GM21825 (cell line): Measurements from ENCODE around the gene WNK1.
"Not testable (repeated sequence)": the region's sequence is repeated elsewhere in the genome, so short reads cannot be mapped to it uniquely, and the experiment has no call there.

Experiments used
- ATAC-seq: cut with Tn5 transposase; IDR thresholded peaks from one replicate; pipeline ENCODE4 v1.9.1; 2021; ENCODE audit warnings: mild to moderate bottlenecking, moderate library complexity; ENCODE audit not compliant: unreplicated experiment

Gene WNK1

GRCh38 chr12:810671-811415, 58.5 kb downstream of the WNK1 start:
- no peak for ATAC-seq

DNA sequence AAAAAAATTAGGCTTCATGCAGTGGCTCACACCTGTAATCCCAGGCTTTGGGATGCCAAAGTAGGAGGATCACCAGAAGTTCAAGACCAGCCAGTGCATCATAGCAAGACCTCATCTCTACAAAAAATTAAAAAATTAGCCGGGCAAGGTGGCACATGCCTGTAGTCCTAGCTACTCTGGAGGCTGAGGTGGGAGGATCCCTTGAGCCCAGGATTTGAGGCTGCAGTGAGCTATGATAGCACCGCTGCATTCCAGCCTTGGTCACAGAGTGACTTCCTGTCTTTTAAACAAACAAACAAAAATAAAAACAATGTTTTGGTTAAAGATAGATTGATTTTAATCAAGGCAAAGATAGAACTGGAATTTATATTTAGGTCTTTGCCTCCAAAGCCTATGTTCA, 60.6 kb downstream of the WNK1 start:
- ATAC-seq = no peak

DNA sequence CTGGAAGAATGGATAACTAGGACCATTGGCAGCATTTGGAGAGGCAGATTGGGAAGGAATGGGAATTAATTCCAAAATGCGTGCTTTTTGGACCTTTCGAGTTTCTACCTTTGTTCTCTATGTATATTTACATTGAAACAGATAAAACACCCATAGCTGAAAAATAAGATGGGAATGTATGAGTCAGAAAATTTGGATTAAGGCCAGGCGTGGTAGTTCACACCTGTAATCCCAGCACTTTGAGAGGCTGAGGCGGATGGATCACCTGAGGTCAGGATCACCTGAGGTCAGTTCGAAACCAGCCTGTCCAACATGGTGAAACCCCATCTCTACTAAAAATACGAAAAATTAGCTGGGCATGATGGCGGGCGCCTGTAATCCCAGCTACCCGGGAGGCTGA, 65.1 kb downstream of the WNK1 start:
- not testable (repeated sequence) for ATAC-seq

DNA sequence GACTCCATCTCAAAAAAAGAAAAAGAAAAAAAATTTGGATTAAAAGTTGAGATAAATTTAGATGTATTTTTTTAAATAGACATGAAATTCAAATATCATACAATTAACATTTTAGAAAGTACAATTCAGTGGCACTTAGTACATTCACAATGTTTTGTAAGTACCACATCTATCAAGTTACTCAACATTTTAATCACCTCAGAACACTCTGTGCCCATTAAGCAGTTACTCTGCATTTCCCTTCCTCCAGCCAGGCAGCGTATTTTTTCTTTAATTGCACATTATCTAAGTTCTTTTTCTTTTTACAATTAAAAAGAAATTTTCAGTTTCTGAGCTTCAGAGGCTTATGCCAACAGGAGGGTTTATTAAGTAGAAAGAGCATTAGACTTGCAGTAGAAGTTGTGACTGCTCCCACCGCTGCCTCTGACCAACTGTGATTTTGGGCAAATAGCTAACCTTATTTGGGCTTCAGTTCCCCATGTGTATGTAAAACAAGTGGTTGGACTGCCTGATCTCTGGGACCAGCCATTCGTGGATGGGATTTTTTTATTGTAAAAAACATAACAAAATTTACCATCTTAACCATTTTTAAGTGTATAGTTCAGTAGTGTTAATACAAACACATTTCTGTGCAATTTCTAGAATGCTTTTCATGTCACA, 65.7 kb downstream of the WNK1 start:
- ATAC-seq = no peak

DNA sequence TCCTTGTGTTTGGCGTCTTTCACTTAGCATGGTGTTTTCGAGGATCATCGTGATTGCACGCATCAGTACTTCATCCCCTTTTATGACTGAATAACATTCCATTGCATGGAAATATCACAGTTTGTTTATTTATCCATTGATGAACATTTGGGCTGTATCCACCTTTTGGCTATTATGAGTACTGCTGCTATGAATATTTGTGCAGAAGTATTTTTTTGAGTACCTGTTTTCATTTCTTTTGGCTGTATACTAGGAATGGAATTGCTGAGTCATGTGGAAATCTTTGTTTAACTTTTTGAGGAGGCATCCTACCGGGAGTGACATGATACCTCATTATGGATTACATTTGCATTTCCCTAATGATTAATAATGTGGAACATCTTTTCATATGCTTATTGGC, 66.4 kb downstream of the WNK1 start:
- no peak for ATAC-seq

DNA sequence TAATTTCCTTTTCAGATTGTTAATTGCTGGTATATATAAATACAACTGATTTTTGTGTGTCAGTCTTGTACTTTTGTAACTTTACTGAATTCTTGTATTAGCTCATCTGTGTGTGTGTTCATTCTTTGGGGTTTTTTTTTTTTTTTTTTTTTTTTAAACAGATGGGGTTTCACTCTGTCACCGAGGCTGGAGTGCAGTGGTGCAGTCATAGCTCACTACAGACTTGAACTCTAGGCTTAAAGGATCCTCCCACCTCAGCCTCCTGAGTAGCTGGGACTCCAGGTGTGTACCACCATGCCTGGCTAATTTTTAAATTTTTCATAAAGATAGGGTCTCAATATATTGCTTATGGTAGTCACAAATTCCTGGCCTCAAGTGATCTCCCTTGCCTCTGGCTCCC, 68.0 kb downstream of the WNK1 start:
- ATAC-seq = no peak

- ATAC-seq = peak; percentile 87
Observed at GRCh38 chr12:823028-823698, 70.8 kb downstream of the WNK1 start.

GRCh38 chr12:826331-826730, 74.0 kb downstream of the WNK1 start:
- no peak for ATAC-seq

DNA sequence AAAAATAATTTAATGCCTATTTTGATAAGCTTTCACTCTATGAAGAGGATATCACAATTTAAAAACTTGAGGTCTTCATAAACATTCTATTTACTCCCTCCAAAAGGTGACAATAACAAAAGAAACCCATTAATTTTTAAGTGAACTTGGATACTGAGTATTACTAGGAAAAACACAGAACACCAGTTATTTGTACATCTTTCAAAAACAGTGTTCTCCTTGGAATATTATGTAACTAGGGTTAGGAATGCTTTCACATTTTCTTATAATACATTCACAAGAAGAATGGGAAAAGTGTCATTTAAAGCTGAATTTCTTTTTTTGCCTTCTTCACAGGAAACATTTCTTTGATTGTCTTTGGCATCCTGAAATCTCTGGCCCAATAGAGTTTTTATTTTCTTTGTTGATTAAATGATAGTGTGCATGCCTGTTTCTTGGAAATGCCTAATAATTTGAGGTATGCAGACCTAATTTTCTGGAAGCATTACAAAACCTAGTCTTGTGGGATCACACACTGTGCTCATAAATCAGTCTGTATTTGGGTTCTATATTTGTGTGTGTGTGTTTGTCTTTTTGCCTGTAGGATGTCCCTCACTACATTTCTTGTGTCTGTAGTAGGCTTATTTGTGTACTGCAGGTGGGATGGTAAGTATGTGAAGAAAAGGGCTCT, 76.5 kb downstream of the WNK1 start:
- no peak for ATAC-seq

GRCh38 chr12:830111-830867, 77.9 kb downstream of the WNK1 start:
- ATAC-seq = no peak

DNA sequence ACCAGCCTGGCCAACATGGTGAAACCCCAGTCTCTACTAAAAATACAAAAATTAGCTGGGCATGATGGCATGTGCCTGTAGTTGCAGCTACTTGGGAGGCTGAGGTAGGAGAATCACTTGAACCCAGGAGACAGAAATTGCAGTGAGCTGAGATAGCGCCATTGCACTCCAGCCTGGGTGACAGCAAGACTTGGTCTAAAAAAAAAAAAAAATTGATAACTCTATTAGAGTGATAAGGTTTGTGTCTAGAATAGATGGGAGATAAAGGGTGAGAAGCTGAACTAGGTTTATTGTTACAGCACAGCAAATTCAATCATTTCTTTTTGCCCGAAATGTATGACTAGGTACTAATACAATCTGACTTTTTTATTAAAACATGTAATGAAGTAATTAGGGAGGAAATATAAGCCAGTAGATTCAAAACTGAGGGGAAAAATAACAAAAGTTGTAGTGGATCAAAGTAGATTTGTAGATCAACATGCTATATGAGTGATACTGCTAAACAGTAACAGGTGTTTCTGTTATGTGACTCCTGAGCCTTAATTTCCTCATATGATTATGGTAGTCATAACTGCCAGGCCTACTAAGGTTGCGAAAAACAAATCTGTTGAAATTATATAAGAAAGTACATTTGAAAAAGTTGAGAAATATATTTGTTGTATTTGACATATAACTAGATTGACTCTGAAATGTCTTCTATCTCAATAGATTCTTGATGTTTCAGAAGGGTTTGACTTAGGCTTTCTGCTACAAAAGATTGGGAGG, 83.6 kb downstream of the WNK1 start:
- ATAC-seq = no peak

DNA sequence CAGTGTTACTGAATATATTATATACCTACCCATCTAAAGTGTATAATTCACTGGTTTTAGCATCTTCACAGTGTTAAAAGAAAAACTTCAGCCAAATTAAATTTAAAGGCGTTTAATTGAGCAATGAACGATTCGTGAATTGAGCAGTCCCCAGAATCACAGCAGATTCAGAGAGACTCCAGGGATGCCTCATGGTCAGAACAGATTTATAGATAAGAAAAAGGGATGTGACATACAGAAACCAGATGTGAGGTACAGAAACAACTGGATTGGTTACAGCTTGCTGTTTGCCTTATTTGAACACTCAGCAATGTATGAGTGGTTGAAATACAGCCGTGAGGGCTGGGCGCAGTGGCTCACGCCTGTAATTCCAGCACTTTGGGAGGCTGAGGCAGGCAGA, 84.6 kb downstream of the WNK1 start:
- ATAC-seq = no peak

GRCh38 chr12:837548-837947, 85.2 kb downstream of the WNK1 start:
- no peak for ATAC-seq

DNA sequence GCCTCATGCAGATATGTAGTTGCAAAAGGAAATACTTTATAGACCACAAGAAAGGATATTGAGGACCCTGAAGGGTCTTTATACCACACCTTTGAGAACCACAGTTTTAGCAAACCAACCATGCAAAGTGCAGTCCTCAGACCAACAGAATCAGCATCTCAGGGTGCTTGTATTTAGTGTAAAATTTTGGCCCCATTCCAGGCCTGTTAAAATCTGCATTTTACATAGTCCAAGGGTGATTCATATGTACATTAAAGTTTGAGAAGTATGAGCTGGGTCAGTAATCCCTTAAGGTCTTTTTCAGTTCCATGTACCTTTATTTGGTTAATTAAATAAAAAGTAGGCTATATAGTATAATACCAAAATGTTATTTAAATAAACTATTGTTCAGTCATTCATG, 91.2 kb downstream of the WNK1 start:
- no peak for ATAC-seq

DNA sequence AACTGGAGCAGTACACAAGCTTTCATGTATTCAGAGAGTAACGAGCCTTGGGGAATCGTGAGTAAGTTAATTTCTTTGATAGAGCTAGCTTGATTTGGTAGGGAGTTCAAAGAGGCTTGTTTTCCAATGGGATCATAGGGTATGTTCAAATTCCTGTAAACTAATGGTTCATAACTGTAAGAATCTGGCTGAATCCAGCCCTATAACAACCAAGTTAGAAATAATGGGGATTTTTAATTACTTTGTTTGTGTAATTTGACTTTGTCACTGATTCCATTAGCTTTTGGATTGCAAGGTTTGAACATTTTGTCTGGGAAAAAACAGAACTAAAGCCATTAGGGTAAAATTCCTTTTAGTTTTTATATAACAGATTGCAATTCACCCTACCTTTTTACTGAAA, 94.0 kb downstream of the WNK1 start:
- no peak for ATAC-seq

- no peak for ATAC-seq
Observed at GRCh38 chr12:848173-848865, 95.9 kb downstream of the WNK1 start.

DNA sequence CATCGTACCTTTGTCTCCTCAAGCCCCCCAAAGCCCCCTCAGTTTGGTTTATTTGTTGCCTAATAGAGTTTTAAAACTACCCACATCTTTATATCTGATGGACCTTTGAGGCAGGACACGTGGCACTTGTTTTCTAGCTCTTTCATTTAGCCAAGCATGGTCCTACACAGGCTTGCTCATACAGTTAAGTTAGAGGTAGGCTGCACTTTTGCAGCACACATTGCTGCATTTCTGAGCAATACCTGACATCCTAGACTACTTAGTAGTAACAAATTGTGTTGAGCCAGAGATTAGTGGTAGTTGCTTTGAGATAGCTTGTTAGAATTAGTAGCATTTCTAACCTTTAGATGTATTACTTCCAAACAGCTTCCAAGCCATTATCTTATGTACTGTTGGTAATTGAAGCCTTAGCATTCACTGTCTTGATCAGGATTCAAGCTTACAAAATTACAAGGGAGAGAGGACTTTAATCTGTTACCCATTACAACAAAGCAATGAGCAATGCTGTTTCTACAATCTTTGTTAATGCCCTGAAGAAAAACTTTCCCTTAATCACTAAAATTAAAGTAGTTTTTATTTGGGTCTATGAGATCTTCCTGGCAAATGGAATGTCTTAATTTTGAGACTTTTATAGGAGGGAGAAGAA, 96.6 kb downstream of the WNK1 start:
- ATAC-seq = no peak

DNA sequence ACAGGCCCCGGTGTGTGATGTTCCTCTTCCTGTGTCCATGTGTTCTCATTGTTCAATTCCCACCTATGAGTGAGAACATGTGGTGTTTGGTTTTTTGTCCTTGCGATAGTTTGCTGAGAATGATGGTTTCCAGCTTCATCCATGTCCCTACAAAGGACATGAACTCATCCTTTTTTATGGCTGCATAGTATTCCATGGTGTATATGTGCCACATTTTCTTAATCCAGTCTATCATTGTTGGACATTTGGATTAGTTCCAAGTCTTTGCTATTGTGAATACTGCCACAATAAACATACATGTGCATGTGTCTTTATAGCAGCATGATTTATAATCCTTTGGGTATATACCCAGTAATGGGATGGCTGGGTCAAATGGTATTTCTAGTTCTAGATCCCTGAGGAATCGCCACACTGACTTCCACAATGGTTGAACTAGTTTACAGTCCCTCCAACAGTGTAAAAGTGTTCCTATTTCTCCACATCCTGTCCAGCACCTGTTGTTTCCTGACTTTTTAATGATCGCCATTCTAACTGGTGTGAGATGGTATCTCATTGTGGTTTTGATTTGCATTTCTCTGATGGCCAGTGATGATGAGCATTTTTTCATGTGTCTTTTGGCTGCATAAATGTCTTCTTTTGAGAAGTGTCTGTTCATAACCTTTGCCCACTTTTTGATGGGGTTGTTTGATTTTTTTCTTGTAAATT, 97.5 kb downstream of the WNK1 start:
- not testable (repeated sequence) for ATAC-seq
